Thyroid gland (tissue), 4 donors: ENCODE data around the gene NIF3L1.

ENCODE experiments used
- POLR2A ChIP-seq, 2 donors: fragments of 450-650 bp; IDR thresholded peaks; one replicate each; pipeline ENCODE4 v1.6.1; 2017; ENCODE audit warnings: antibody characterized with exemption in 2 of 2, mild to moderate bottlenecking in 2 of 2, moderate library complexity in 1 of 2
- TF ChIP-seq, protein P1 (sequence below), 6 experiments: fragments of 200-600 bp in 3 of 6; fragments of 450-650 bp in 3 of 6; sonication (generic) in 3 of 6; IDR thresholded peaks; one replicate each; pipeline ENCODE4 v1.5.1; 2016 to 2019; ENCODE audit warnings: antibody characterized with exemption in 6 of 6, mild to moderate bottlenecking in 2 of 6, inconsistent platforms in 1 of 6, moderate library complexity in 1 of 6

DNA sequence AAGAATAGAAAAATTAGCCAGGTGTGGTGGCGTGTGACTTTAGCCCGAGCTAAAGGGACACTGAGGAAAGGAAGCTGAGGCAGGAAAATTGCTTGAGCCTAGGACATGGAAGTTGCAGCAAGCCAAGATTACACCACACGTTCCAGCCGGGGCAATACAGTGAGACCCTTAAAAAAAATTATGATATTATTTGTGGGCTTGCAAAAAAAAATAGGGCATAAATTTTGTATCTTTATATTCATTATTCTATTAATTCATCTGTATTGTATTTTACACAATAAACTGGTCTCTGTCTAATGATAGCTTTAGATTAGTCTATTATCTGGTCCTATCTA is 56.2 kb downstream of the NIF3L1 start:
- TF ChIP-seq, protein P1, sequence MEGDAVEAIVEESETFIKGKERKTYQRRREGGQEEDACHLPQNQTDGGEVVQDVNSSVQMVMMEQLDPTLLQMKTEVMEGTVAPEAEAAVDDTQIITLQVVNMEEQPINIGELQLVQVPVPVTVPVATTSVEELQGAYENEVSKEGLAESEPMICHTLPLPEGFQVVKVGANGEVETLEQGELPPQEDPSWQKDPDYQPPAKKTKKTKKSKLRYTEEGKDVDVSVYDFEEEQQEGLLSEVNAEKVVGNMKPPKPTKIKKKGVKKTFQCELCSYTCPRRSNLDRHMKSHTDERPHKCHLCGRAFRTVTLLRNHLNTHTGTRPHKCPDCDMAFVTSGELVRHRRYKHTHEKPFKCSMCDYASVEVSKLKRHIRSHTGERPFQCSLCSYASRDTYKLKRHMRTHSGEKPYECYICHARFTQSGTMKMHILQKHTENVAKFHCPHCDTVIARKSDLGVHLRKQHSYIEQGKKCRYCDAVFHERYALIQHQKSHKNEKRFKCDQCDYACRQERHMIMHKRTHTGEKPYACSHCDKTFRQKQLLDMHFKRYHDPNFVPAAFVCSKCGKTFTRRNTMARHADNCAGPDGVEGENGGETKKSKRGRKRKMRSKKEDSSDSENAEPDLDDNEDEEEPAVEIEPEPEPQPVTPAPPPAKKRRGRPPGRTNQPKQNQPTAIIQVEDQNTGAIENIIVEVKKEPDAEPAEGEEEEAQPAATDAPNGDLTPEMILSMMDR (IDR thresholded peaks at IDR 0.05): no peak
- no peak for TF ChIP-seq POLR2A (IDR thresholded peaks at IDR 0.05)
